H1 (cell line): ENCODE measurements around the gene STX2. TPM values are rescaled to one million over a fixed set of nuclear protein-coding genes. Genes with fewer than 3 reads are reported as not detected.

ENCODE experiments used
- CTCF ChIA-PET: fragments of 300-600 bp; sonication (Branson Sonifier 250); formaldehyde crosslinking; loops from one replicate; lab custom pipeline; 2021; ENCODE audit not compliant: partially characterized antibody; lab: Charles Lee
- POLR2A ChIA-PET: fragments of 300-600 bp; sonication (Branson Sonifier 250); formaldehyde crosslinking; loops from one replicate; lab custom pipeline; 2021; ENCODE audit warnings: inconsistent platforms; ENCODE audit not compliant: partially characterized antibody; lab: Charles Lee
- DNase-seq, 2 experiments: peaks; one replicate each; pipeline versions ENCODE4 v3.0.0 to v3.0.0-alpha.2; 2010 to 2022; ENCODE audit warnings: low spot score in 2 of 2, low read depth in 1 of 2, mixed read lengths in 1 of 2
- FAIRE-seq: peaks from 2 replicates; lab custom pipeline; 2011; peaks lifted over from hg19 to GRCh38; lab: Jason Lieb, UNC
- H2AFZ ChIP-seq: 2 replicates; pipeline ENCODE4 v1.8.1; 2012; ENCODE audit warnings: low read length, inconsistent platforms
- H2AK5ac ChIP-seq: 2 replicates; pipeline ENCODE4 v1.6.1; 2013; ENCODE audit warnings: low read depth, low read length
- H2BK120ac ChIP-seq: replicated peaks from 2 replicates; pipeline ENCODE3; 2013; ENCODE audit warnings: low read depth, low read length, inconsistent platforms
- H2BK12ac ChIP-seq: 2 replicates; pipeline ENCODE4 v1.6.1; 2013; ENCODE audit warnings: low read depth, low read length
- H2BK15ac ChIP-seq: 2 replicates; pipeline ENCODE4 v1.6.1; 2013; ENCODE audit warnings: low read length
- H2BK20ac ChIP-seq: 2 replicates; pipeline ENCODE4 v1.6.1; 2013; ENCODE audit warnings: low read length
- H2BK5ac ChIP-seq: 2 replicates; pipeline ENCODE4 v1.6.1; 2013; ENCODE audit warnings: low read depth, low read length
- H3K14ac ChIP-seq: 2 replicates; pipeline ENCODE4 v1.6.1; 2013; ENCODE audit warnings: inconsistent platforms; ENCODE audit not compliant: insufficient read length
- H3K18ac ChIP-seq: 2 replicates; pipeline ENCODE4 v1.6.1; 2013; ENCODE audit warnings: low read length; ENCODE audit errors: extremely low read depth
- H3K23ac ChIP-seq: 2 replicates; pipeline ENCODE4 v1.6.1; 2013; ENCODE audit warnings: inconsistent platforms; ENCODE audit not compliant: insufficient read length
- H3K23me2 ChIP-seq: 2 replicates; pipeline ENCODE4 v1.6.1; 2013; ENCODE audit warnings: low read depth, low read length
- H3K27ac ChIP-seq: 2 replicates; pipeline ENCODE4 v1.6.1; 2011; ENCODE audit warnings: low read depth, low read length, inconsistent platforms
- H3K27me3 ChIP-seq, 4 experiments: replicated peaks in 1 of 4; 1 replicate in 1 of 4; 2 replicates in 3 of 4; pipeline versions ENCODE4 v1.6.1 to v1.8.1; 2011 to 2013; ENCODE audit warnings: low read length in 3 of 4, mild to moderate bottlenecking in 3 of 4, inconsistent platforms in 2 of 4, mixed read lengths in 2 of 4, moderate library complexity in 1 of 4; ENCODE audit not compliant: control insufficient read depth in 3 of 4, insufficient read depth in 3 of 4; ENCODE audit errors: extremely low read depth in 1 of 4
- H3K36me3 ChIP-seq, 4 experiments: 2 replicates each; pipeline versions ENCODE4 v1.6.1 to v1.8.1; 2011 to 2013; ENCODE audit warnings: mild to moderate bottlenecking in 4 of 4, low read length in 3 of 4, moderate library complexity in 2 of 4, control low read depth in 1 of 4, inconsistent platforms in 1 of 4; ENCODE audit not compliant: insufficient read depth in 4 of 4, control insufficient read depth in 2 of 4
- H3K4ac ChIP-seq: replicated peaks from 2 replicates; pipeline ENCODE3; 2013; ENCODE audit warnings: low read length, low read depth, mixed read lengths, inconsistent platforms; ENCODE audit not compliant: insufficient read length
- H3K4me1 ChIP-seq, 4 experiments: replicated peaks in 1 of 4; 1 replicate in 1 of 4; 2 replicates in 3 of 4; pipeline versions ENCODE4 v1.6.1 to v1.8.1; 2011 to 2013; ENCODE audit warnings: low read length in 3 of 4, inconsistent platforms in 2 of 4, mixed read lengths in 1 of 4; ENCODE audit not compliant: insufficient read depth in 4 of 4, control insufficient read depth in 3 of 4
- H3K4me2 ChIP-seq, 2 experiments: 2 replicates each; pipeline versions ENCODE4 v1.6.1 to v1.8.1; 2011 to 2013; ENCODE audit warnings: low read depth in 2 of 2, low read length in 2 of 2, control low read depth in 1 of 2, inconsistent platforms in 1 of 2, mild to moderate bottlenecking in 1 of 2; ENCODE audit not compliant: insufficient read depth in 1 of 2
- H3K4me3 ChIP-seq, 4 experiments: fragments of 200-600, 300-600 bp in 1 of 4; sonication (generic), shearing (Covaris generic), sonication (Bioruptor Twin) in 1 of 4; 2 replicates each; pipeline versions ENCODE4 v1.5.1 to v1.8.1; 2011 to 2016; ENCODE audit warnings: low read length in 4 of 4, low read depth in 3 of 4, control low read depth in 2 of 4, inconsistent platforms in 2 of 4, mild to moderate bottlenecking in 2 of 4, mixed read lengths in 1 of 4, moderate library complexity in 1 of 4; ENCODE audit not compliant: insufficient read depth in 2 of 4; ENCODE audit errors: extremely low read depth in 1 of 4
- H3K56ac ChIP-seq: replicated peaks from 2 replicates; pipeline ENCODE3; 2013; ENCODE audit warnings: low read depth, mild to moderate bottlenecking, mixed read lengths, low read length, inconsistent platforms; ENCODE audit not compliant: insufficient read length
- H3K79me1 ChIP-seq: 2 replicates; pipeline ENCODE4 v1.6.1; 2013; ENCODE audit warnings: low read depth, low read length, control low read depth
- H3K79me2 ChIP-seq, 2 experiments: 2 replicates each; pipeline versions ENCODE4 v1.6.1 to v1.8.1; 2012 to 2013; ENCODE audit warnings: low read length in 2 of 2, mild to moderate bottlenecking in 2 of 2, inconsistent platforms in 1 of 2; ENCODE audit not compliant: insufficient read depth in 2 of 2, control insufficient read depth in 1 of 2
- H3K9ac ChIP-seq, 4 experiments: replicated peaks in 1 of 4; 1 replicate in 1 of 4; 2 replicates in 3 of 4; pipeline versions ENCODE4 v1.6.1 to v1.8.1; 2011 to 2013; ENCODE audit warnings: low read depth in 3 of 4, low read length in 3 of 4, control low read depth in 2 of 4, mild to moderate bottlenecking in 2 of 4, moderate library complexity in 2 of 4, inconsistent platforms in 1 of 4; ENCODE audit errors: extremely low read depth in 1 of 4
- H3K9me3 ChIP-seq, 2 experiments: 2 replicates each; pipeline versions ENCODE4 v1.6.1 to v1.8.1; 2012 to 2013; ENCODE audit warnings: mild to moderate bottlenecking in 2 of 2, moderate library complexity in 2 of 2, control low read depth in 1 of 2, inconsistent platforms in 1 of 2, low read depth in 1 of 2, low read length in 1 of 2, mixed read lengths in 1 of 2; ENCODE audit not compliant: insufficient read depth in 2 of 2
- H4K20me1 ChIP-seq, 2 experiments: replicated peaks in 1 of 2; 2 replicates each; pipeline versions ENCODE3 to v1.8.1; 2011 to 2013; ENCODE audit warnings: inconsistent platforms in 2 of 2, low read length in 2 of 2, mild to moderate bottlenecking in 1 of 2; ENCODE audit not compliant: insufficient read depth in 2 of 2, control insufficient read depth in 1 of 2
- H4K5ac ChIP-seq: 2 replicates; pipeline ENCODE4 v1.6.1; 2013; ENCODE audit warnings: low read length, low read depth, mixed read lengths, inconsistent platforms; ENCODE audit not compliant: insufficient read length
- H4K8ac ChIP-seq: 2 replicates; pipeline ENCODE4 v1.8.0; 2013; ENCODE audit warnings: mild to moderate bottlenecking, moderate library complexity, low read length, inconsistent platforms; ENCODE audit not compliant: insufficient read depth; ENCODE audit errors: extremely low read depth
- H4K91ac ChIP-seq: replicated peaks from 2 replicates; pipeline ENCODE3; 2013; ENCODE audit warnings: low read length, mixed read lengths, inconsistent platforms; ENCODE audit not compliant: insufficient read length
- BACH1 ChIP-seq: IDR thresholded peaks from 2 replicates; pipeline ENCODE4 v1.6.1; 2012; ENCODE audit warnings: low read length, improper control_type of control experiment
- BCL11A ChIP-seq, 2 experiments: IDR thresholded peaks; one replicate each; pipeline ENCODE4 v1.6.1; 2011; ENCODE audit warnings: low read depth in 2 of 2, low read length in 2 of 2, mild to moderate bottlenecking in 2 of 2
- BRCA1 ChIP-seq: IDR thresholded peaks from 2 replicates; pipeline ENCODE4 v1.6.1; 2012; ENCODE audit warnings: low read depth, low read length, improper control_type of control experiment
- CREB1 ChIP-seq: IDR thresholded peaks from 2 replicates; pipeline ENCODE4 v1.6.1; 2012; ENCODE audit warnings: inconsistent platforms
- POU5F1 ChIP-seq: IDR thresholded peaks from 2 replicates; pipeline ENCODE4 v1.6.1; 2011; ENCODE audit warnings: low read depth, mild to moderate bottlenecking, low read length, moderate library complexity
- RNF2 ChIP-seq: fragments of 200-900, 300-1000 bp; sonication (generic); IDR thresholded peaks from 2 replicates; pipeline ENCODE4 v1.7.1; 2016; ENCODE audit warnings: borderline replicate concordance, low read depth, mild to moderate bottlenecking, antibody characterized with exemption, low read length; ENCODE audit not compliant: poor library complexity, severe bottlenecking; ENCODE audit errors: missing control alignments
- SIRT6 ChIP-seq: IDR thresholded peaks from one replicate; pipeline ENCODE4 v1.7.1; 2012; ENCODE audit warnings: low read length, inconsistent platforms
- TEAD4 ChIP-seq: IDR thresholded peaks from 2 replicates; pipeline ENCODE4 v1.6.1; 2012; ENCODE audit warnings: low read depth, low read length, inconsistent platforms, mixed read lengths
- ZNF274 ChIP-seq: IDR thresholded peaks from 2 replicates; pipeline ENCODE4 v1.7.0; 2012; ENCODE audit warnings: low read length, borderline replicate concordance; ENCODE audit errors: extremely low read depth
- WGBS, 2 experiments: shearing (Covaris generic) in 1 of 2; methylation state at CpG; one replicate each; pipeline versions ENCODE4 v1.1.6 to v1.1.7; 2013 to 2015; ENCODE audit warnings: low lambda C conversion rate in 2 of 2, mixed read lengths in 2 of 2, inconsistent platforms in 1 of 2, low coverage in 1 of 2, missing lambda C conversion rate in 1 of 2; ENCODE audit not compliant: insufficient replicate concordance in 2 of 2, insufficient coverage in 1 of 2, insufficient read length in 1 of 2; ENCODE audit errors: extremely low coverage in 1 of 2, missing lambda C conversion rate in 1 of 2; 5-methylcytosine and 5-hydroxymethylcytosine counted together
- polyA plus RNA-seq, 7 experiments: library from polyadenylated mRNA; depleted of rRNA in 3 of 7; stranded (reverse) in 5 of 7; unstranded in 2 of 7; fragments of >200 nt in 5 of 7; fragments of 200-250 nt in 2 of 7; gene quantifications; 1 replicate in 5 of 7; 2 replicates in 1 of 7; 4 replicates in 1 of 7; pipeline versions ENCODE4 v1.2.1 to v1.2.3, GENCODE V29; 2011 to 2013; ENCODE audit warnings: missing spikeins in 2 of 7, mixed read lengths in 2 of 7
- total RNA-seq: library from RNA; stranded (reverse); fragmentation: NEBNext Ultra II Directional; extraction: Animal tissue kit (Norgen Biotek cat#: 25700); gene quantifications from 2 replicates; pipeline ENCODE4 v1.2.1, GENCODE V29; 2021

The STX2 gene
- total and polyA plus RNA-seq, 2 of the 8 experiments (the other 6 are each of a cell fraction or from before 2014, with no cell fraction given): 20.0 to 26.3 TPM

DNA sequence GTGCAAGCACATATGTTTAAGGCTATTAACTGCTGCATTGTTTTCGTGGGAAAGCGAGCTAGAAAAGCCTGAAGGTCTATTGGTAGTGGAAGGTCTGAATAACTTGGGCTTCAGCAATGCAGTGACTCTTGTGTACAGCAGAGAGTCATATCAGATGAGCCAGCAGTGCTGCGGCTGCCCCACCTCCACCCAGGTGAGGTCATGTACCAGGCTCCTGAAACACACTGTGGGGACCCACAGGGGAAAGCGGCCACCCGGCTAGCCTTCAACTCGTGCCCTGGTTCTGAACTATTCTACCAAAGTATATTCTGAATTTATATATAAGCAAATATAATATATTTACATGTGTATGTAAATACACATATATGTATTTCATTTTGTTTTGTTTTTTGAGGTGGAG, 20.1 kb upstream of the STX2 start:
- no peaks in the 10 kb centered on the region for H4K20me1 ChIP-seq
- FAIRE-seq: no peak
- TF ChIP-seq TEAD4 (no peak), BACH1 (no peak), CREB1 (no peak), BCL11A (IDR thresholded peaks at IDR 0.05; ENCODE audit: low read depth in 2 of 2, low read length in 2 of 2) (no peak), SIRT6 (no peak), BRCA1 (no peak), RNF2 (no peak), POU5F1 (no peak), ZNF274 (no peak)
- H2AFZ ChIP-seq: no peak overlapping the region
- H3K4me3 ChIP-seq: no peak overlapping the region
- no peak overlapping the region for H3K9ac ChIP-seq
- H2BK120ac ChIP-seq: no peak overlapping the region
- 96% methylated on average over 6 of the region's 6 CpGs; no CpG with 5 or more reads in 1 of the 2 experiments for WGBS, 2 experiments
- no peak overlapping the region for H2BK12ac ChIP-seq
- H3K27me3 ChIP-seq: no peaks in the 10 kb centered on the region
- H4K91ac ChIP-seq: no peak overlapping the region
- H3K36me3 ChIP-seq: no peaks in the 10 kb centered on the region
- H3K27ac ChIP-seq: no peak overlapping the region
- no peak overlapping the region for H3K18ac ChIP-seq
- H2AK5ac ChIP-seq: no peak overlapping the region
- no peak overlapping the region for H3K23ac ChIP-seq
- H2BK15ac ChIP-seq: 0 out of 2 replicates have a peak overlapping the region, but pooled peaks have one; percentile 81
- no peak overlapping the region for H4K5ac ChIP-seq
- POLR2A ChIA-PET: interaction anchor here (0.6 to 8.1 kb wide), 4 partner anchors 17 to 1970 kb away, joined by 3 to 86 read pairs (median 6); no protein-coding TSS in a partner anchor
- H3K79me2 ChIP-seq: no peaks in the 10 kb centered on the region
- CTCF ChIA-PET: interaction anchor here (0.9 to 4.0 kb wide), 6 partner anchors 8 to 46 kb away, joined by 3 to 33 read pairs (median 8); no protein-coding TSS in a partner anchor
- H4K8ac ChIP-seq: no peak overlapping the region
- no peak for DNase-seq
- H3K4ac ChIP-seq: no peak overlapping the region
- no peaks in the 10 kb centered on the region for H3K23me2 ChIP-seq
- H3K56ac ChIP-seq: no peak overlapping the region
- H2BK20ac ChIP-seq: no peak overlapping the region
- no peak overlapping the region for H3K4me2 ChIP-seq
- no peak overlapping the region for H3K14ac ChIP-seq
- no peaks in the 10 kb centered on the region; a peak in 1 of 4 replicates for H3K9me3 ChIP-seq
- H3K4me1 ChIP-seq: peaks cover 4 to 7% (median 4%) of the 10 kb centered on the region in 4 experiments; a peak in 5 of 7 replicates
- no peak overlapping the region for H2BK5ac ChIP-seq
- no peaks in the 10 kb centered on the region for H3K79me1 ChIP-seq
